ENCODE results near the gene MRPL30.
"Not testable (repeated sequence)": the region's sequence is repeated elsewhere in the genome, so short reads cannot be mapped to it uniquely, and the experiment has no call there.

The MRPL30 gene

GRCh38 chr2:99180755-99181623 lies at the start of gene MRPL30, which contains the start of gene MITD1:
MRPL30 (plus strand) TSS chr2:99181184; CDS start chr2:99186204, 5,020 bp downstream.
MITD1 (minus strand) TSS chr2:99181058; CDS start chr2:99180981, 77 bp downstream.
- no peaks in the 10 kb centered on the region for H3K36me3 ChIP-seq (ENCODE audit: control insufficient read depth, insufficient read depth, low read length, severe bottlenecking)
- H3K9ac ChIP-seq (ENCODE audit: low read length): peak within 1 kb of the TSS; percentile 92
- DNase-seq (ENCODE audit: low read depth): peak; percentile 98
- no peaks in the 10 kb centered on the region for H3K9me3 ChIP-seq (ENCODE audit: control insufficient read depth, low read length)
- peaks cover 34% of the 10 kb centered on the region for H3K4me1 ChIP-seq (ENCODE audit: control insufficient read depth, insufficient read depth, low read length)
- no peaks in the 10 kb centered on the region for H3K27me3 ChIP-seq (replicated peaks; ENCODE audit: control insufficient read depth, insufficient read depth, low read length)
- peak within 1 kb of the TSS; percentile 94 for H3K4me3 ChIP-seq (ENCODE audit: low read length)

GRCh38 chr2:99135044-99135556 lies 45.9 kb upstream of the MRPL30 start:
- H3K9ac ChIP-seq (ENCODE audit: low read length): not testable (repeated sequence)

GRCh38 chr2:99139003-99139402 lies 42.0 kb upstream of the MRPL30 start:
- no peaks in the 10 kb centered on the region for H3K36me3 ChIP-seq (ENCODE audit: control insufficient read depth, insufficient read depth, low read length, severe bottlenecking)
- H3K9ac ChIP-seq (ENCODE audit: low read length): no peak overlapping the region
- no peaks in the 10 kb centered on the region for H3K9me3 ChIP-seq (ENCODE audit: control insufficient read depth, low read length)
- peaks cover 10% of the 10 kb centered on the region for H3K4me1 ChIP-seq (ENCODE audit: control insufficient read depth, insufficient read depth, low read length)
- no peak for DNase-seq (ENCODE audit: low read depth)
- H3K4me3 ChIP-seq (ENCODE audit: low read length): no peak overlapping the region
- H3K27me3 ChIP-seq (replicated peaks; ENCODE audit: control insufficient read depth, insufficient read depth, low read length): no peaks in the 10 kb centered on the region

More at GRCh38 chr2:99135044-99135556, 45.9 kb upstream of the MRPL30 start:
- H3K36me3 ChIP-seq (ENCODE audit: control insufficient read depth, insufficient read depth, low read length, severe bottlenecking); H3K4me1 ChIP-seq (ENCODE audit: control insufficient read depth, insufficient read depth, low read length); H3K4me3 ChIP-seq (ENCODE audit: low read length); H3K27me3 ChIP-seq (replicated peaks; ENCODE audit: control insufficient read depth, insufficient read depth, low read length); DNase-seq (ENCODE audit: low read depth); H3K9me3 ChIP-seq (ENCODE audit: control insufficient read depth, low read length): not testable (repeated sequence)

GRCh38 chr2:99140056-99140859 lies 40.7 kb upstream of the MRPL30 start:
- Histone ChIP-seq H3K36me3 (ENCODE audit: control insufficient read depth, insufficient read depth, low read length, severe bottlenecking) (no peaks in the 10 kb centered on the region), H3K4me3 (ENCODE audit: low read length) (peak overlapping the region; percentile 95), H3K9me3 (ENCODE audit: control insufficient read depth, low read length) (no peaks in the 10 kb centered on the region), H3K27me3 (replicated peaks; ENCODE audit: control insufficient read depth, insufficient read depth, low read length) (no peaks in the 10 kb centered on the region), H3K9ac (ENCODE audit: low read length) (peak overlapping the region; percentile 77), H3K4me1 (ENCODE audit: control insufficient read depth, insufficient read depth, low read length) (peaks cover 10% of the 10 kb centered on the region)
- DNase-seq (ENCODE audit: low read depth): no peak

- H3K9me3 ChIP-seq (ENCODE audit: control insufficient read depth, low read length): no peaks in the 10 kb centered on the region
- H3K4me1 ChIP-seq (ENCODE audit: control insufficient read depth, insufficient read depth, low read length): peaks cover 10% of the 10 kb centered on the region
- peak overlapping the region; percentile 77 for H3K9ac ChIP-seq (ENCODE audit: low read length)
- no peaks in the 10 kb centered on the region for H3K27me3 ChIP-seq (replicated peaks; ENCODE audit: control insufficient read depth, insufficient read depth, low read length)
- peak; percentile 63 for DNase-seq (ENCODE audit: low read depth)
- H3K4me3 ChIP-seq (ENCODE audit: low read length): peak overlapping the region; percentile 95
- H3K36me3 ChIP-seq (ENCODE audit: control insufficient read depth, insufficient read depth, low read length, severe bottlenecking): no peaks in the 10 kb centered on the region
Observed at GRCh38 chr2:99140860-99141109, 40.2 kb upstream of the MRPL30 start.

- Histone ChIP-seq H3K27me3 (replicated peaks; ENCODE audit: control insufficient read depth, insufficient read depth, low read length) (no peaks in the 10 kb centered on the region), H3K4me3 (ENCODE audit: low read length) (peak within 1 kb of the TSS; percentile 95), H3K9ac (ENCODE audit: low read length) (peak within 1 kb of the TSS; percentile 77), H3K36me3 (ENCODE audit: control insufficient read depth, insufficient read depth, low read length, severe bottlenecking) (no peaks in the 10 kb centered on the region), H3K4me1 (ENCODE audit: control insufficient read depth, insufficient read depth, low read length) (peaks cover 10% of the 10 kb centered on the region), H3K9me3 (ENCODE audit: control insufficient read depth, low read length) (no peaks in the 10 kb centered on the region)
- DNase-seq (ENCODE audit: low read depth): peak; percentile 92
Observed at GRCh38 chr2:99141110-99142108, 39.6 kb upstream of the MRPL30 start, which contains the start of gene C2orf15. C2orf15 (plus strand) TSS chr2:99141707; CDS start chr2:99150559, 8,852 bp downstream.

- Histone ChIP-seq H3K9me3 (ENCODE audit: control insufficient read depth, low read length) (no peaks in the 10 kb centered on the region), H3K4me3 (ENCODE audit: low read length) (no peak overlapping the region), H3K36me3 (ENCODE audit: control insufficient read depth, insufficient read depth, low read length, severe bottlenecking) (no peaks in the 10 kb centered on the region), H3K9ac (ENCODE audit: low read length) (no peak overlapping the region), H3K4me1 (ENCODE audit: control insufficient read depth, insufficient read depth, low read length) (peaks cover 30% of the 10 kb centered on the region), H3K27me3 (replicated peaks; ENCODE audit: control insufficient read depth, insufficient read depth, low read length) (no peaks in the 10 kb centered on the region)
- no peak for DNase-seq (ENCODE audit: low read depth)
Observed at GRCh38 chr2:99150706-99151105, 30.3 kb upstream of the MRPL30 start.

GRCh38 chr2:99152199-99152895 lies 28.6 kb upstream of the MRPL30 start:
- H3K36me3 ChIP-seq (ENCODE audit: control insufficient read depth, insufficient read depth, low read length, severe bottlenecking): no peaks in the 10 kb centered on the region
- peaks cover 33% of the 10 kb centered on the region for H3K4me1 ChIP-seq (ENCODE audit: control insufficient read depth, insufficient read depth, low read length)
- no peaks in the 10 kb centered on the region for H3K9me3 ChIP-seq (ENCODE audit: control insufficient read depth, low read length)
- H3K4me3 ChIP-seq (ENCODE audit: low read length): no peak overlapping the region
- no peak overlapping the region for H3K9ac ChIP-seq (ENCODE audit: low read length)
- no peaks in the 10 kb centered on the region for H3K27me3 ChIP-seq (replicated peaks; ENCODE audit: control insufficient read depth, insufficient read depth, low read length)
- no peak for DNase-seq (ENCODE audit: low read depth)

GRCh38 chr2:99153921-99154604 lies 26.9 kb upstream of the MRPL30 start:
- Histone ChIP-seq H3K4me3 (ENCODE audit: low read length) (peak overlapping the region; percentile 95), H3K4me1 (ENCODE audit: control insufficient read depth, insufficient read depth, low read length) (peaks cover 33% of the 10 kb centered on the region), H3K9ac (ENCODE audit: low read length) (peak overlapping the region; percentile 90), H3K36me3 (ENCODE audit: control insufficient read depth, insufficient read depth, low read length, severe bottlenecking) (peaks cover 5% of the 10 kb centered on the region), H3K27me3 (replicated peaks; ENCODE audit: control insufficient read depth, insufficient read depth, low read length) (no peaks in the 10 kb centered on the region), H3K9me3 (ENCODE audit: control insufficient read depth, low read length) (no peaks in the 10 kb centered on the region)
- peak; percentile 18 for DNase-seq (ENCODE audit: low read depth)

Data from adipocyte (in vitro differentiated cells).